OCI-LY3 (cell line): ENCODE data around the gene KNL1.

Experiments
- H2AFZ ChIP-seq: fragments of 200-600, 300-600 bp; shearing (Covaris generic); 2 replicates; pipeline ENCODE4 v1.6.0; 2014; ENCODE audit warnings: antibody characterized with exemption, low read depth, low read length
- H3K27ac ChIP-seq: fragments of 200-600, 300-600 bp; sonication (generic); 2 replicates; pipeline ENCODE4 v1.5.1; 2014; ENCODE audit warnings: mild to moderate bottlenecking, low read length, moderate library complexity, mixed read lengths
- H3K27me3 ChIP-seq: fragments of 200-600, 300-600 bp; sonication (generic); 2 replicates; pipeline ENCODE4 v1.6.1; 2014; ENCODE audit warnings: low read depth, low read length, mixed read lengths
- H3K36me3 ChIP-seq: fragments of 200-600, 300-600 bp; sonication (generic); replicated peaks from 2 replicates; pipeline ENCODE3; 2014; ENCODE audit warnings: low read depth, low read length, mixed read lengths
- H3K4me1 ChIP-seq: fragments of 300-600, 200-600 bp; sonication (generic); 2 replicates; pipeline ENCODE4 v1.6.1; 2014; ENCODE audit warnings: low read length, mixed read lengths
- H3K4me2 ChIP-seq: fragments of 200-600, 300-600 bp; sonication (generic); 2 replicates; pipeline ENCODE4 v1.6.1; 2014; ENCODE audit warnings: low read length, mixed read lengths
- H3K4me3 ChIP-seq: fragments of 300-600, 200-600 bp; sonication (generic); 2 replicates; pipeline ENCODE4 v1.5.1; 2014; ENCODE audit warnings: antibody characterized with exemption, mild to moderate bottlenecking, low read length, moderate library complexity
- H3K79me2 ChIP-seq: fragments of 300-600, 200-600 bp; shearing (Covaris generic); 2 replicates; pipeline ENCODE4 v1.6.1; 2014; ENCODE audit warnings: mild to moderate bottlenecking, low read length, mixed read lengths
- H3K9ac ChIP-seq: fragments of 300-600, 200-600 bp; shearing (Covaris generic); 2 replicates; pipeline ENCODE4 v1.6.0; 2014; ENCODE audit warnings: mild to moderate bottlenecking, low read length, moderate library complexity
- H3K9me3 ChIP-seq: fragments of 200-600, 300-600 bp; shearing (Covaris generic); 2 replicates; pipeline ENCODE4 v1.6.1; 2014; ENCODE audit warnings: low read length, mixed read lengths; ENCODE audit not compliant: insufficient read depth
- H4K20me1 ChIP-seq: fragments of 200-600, 300-600 bp; sonication (generic); 2 replicates; pipeline ENCODE4 v1.6.1; 2016; ENCODE audit warnings: low read length, mixed read lengths; ENCODE audit not compliant: insufficient read depth
- EZH2phosphoT487 ChIP-seq: fragments of 200-600 bp; shearing (Covaris generic); IDR thresholded peaks from 2 replicates; pipeline ENCODE4 v1.6.1; 2018; ENCODE audit warnings: antibody characterized with exemption, mixed run types, low read depth
- TF ChIP-seq, protein P1 (sequence below): fragments of 200-600, 300-600 bp; sonication (generic); IDR thresholded peaks from 2 replicates; pipeline ENCODE4 v1.5.1; 2014; ENCODE audit warnings: antibody characterized with exemption, low read length, low read depth

The KNL1 gene

DNA sequence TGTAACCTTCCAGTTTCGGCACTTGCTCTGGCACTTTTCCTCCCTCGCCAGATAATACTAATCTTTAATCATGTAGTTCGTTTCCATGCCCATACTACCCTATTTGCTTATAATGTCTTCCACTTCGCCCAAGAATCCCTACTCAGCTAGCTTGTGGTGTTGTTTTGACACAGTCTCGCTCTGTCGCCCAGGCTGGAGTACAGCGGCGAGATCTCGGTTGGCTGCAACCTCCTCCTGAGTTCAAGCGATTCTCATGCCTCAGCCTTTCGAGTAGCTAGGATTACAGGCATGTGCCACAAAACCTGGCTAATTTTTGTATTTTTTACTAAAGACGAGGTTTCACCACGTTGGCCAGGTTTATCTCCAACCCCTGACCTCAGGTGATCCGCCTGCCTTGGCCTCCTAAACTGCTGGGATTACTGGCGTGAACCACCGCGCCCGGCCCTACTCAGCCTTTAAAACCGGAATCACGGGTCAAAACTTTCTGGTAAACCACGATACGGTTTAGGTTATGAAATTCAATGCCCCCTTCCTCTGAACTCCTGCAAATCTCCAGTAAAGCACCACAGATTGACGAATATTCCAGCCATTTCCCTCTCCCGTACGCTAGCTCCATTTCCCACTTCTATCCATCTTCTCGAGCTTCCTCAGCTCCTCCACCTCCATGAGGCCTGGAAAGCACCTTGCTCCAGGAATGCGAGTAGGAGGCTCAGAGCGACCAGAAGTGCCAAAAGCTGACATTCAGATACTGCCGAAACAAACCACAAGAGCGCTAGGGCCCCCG lies 100.0 kb downstream of the KNL1 start:
- no peaks in the 10 kb centered on the region for H4K20me1 ChIP-seq
- no peaks in the 10 kb centered on the region for H3K27me3 ChIP-seq
- H3K27ac ChIP-seq = peak overlapping the region; percentile 90
- peaks cover 8% of the 10 kb centered on the region for H3K4me1 ChIP-seq
- H2AFZ ChIP-seq = peak overlapping the region; percentile 65; the same call in 1 of the 2 replicates
- peak overlapping the region; percentile 89 for H3K4me3 ChIP-seq
- peaks cover 7% of the 10 kb centered on the region for H3K36me3 ChIP-seq
- no peak for TF ChIP-seq EZH2phosphoT487
- TF ChIP-seq, protein P1, sequence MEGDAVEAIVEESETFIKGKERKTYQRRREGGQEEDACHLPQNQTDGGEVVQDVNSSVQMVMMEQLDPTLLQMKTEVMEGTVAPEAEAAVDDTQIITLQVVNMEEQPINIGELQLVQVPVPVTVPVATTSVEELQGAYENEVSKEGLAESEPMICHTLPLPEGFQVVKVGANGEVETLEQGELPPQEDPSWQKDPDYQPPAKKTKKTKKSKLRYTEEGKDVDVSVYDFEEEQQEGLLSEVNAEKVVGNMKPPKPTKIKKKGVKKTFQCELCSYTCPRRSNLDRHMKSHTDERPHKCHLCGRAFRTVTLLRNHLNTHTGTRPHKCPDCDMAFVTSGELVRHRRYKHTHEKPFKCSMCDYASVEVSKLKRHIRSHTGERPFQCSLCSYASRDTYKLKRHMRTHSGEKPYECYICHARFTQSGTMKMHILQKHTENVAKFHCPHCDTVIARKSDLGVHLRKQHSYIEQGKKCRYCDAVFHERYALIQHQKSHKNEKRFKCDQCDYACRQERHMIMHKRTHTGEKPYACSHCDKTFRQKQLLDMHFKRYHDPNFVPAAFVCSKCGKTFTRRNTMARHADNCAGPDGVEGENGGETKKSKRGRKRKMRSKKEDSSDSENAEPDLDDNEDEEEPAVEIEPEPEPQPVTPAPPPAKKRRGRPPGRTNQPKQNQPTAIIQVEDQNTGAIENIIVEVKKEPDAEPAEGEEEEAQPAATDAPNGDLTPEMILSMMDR = no peak
- peaks cover 28% of the 10 kb centered on the region for H3K79me2 ChIP-seq
- peak overlapping the region; percentile 86 for H3K9ac ChIP-seq
- no peaks in the 10 kb centered on the region for H3K9me3 ChIP-seq
- H3K4me2 ChIP-seq = peak overlapping the region; percentile 85

DNA sequence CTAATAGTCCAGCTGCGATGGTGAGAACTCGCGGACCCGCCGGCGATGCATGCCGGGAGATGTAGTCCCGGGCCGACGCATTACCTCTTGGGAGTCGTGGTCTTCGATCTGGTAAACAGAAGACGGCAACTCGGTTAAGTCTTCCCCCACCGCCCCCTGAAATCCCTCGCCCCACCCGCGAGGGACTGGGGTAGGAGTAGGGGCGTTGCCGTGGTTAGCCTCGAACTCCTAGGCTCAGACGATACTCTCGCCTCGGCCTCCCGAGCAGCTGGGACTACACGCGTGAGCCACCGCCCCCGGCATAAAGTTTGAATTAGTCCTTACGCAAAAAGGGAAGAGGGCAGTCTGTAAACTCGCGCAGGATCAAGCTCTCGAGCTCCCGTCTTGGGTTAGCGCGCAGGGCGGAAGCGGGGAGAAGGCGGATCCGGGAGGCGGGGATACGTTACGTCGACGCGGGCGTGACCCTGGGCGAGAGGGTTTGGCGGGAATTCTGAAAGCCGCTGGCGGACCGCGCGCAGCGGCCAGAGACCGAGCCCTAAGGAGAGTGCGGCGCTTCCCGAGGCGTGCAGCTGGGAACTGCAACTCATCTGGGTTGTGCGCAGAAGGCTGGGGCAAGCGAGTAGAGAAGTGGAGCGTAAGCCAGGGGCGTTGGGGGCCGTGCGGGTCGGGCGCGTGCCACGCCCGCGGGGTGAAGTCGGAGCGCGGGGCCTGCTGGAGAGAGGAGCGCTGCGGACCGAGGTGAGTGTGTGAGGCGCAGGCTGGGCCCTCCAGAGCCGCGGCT lies 100.8 kb downstream of the KNL1 start, which contains the start of gene RAD51:
RAD51 (plus strand) TSS at position 487 of the 781 bp plus-strand sequence. CDS start 3,585 bp downstream, outside the sequence.
- Histone ChIP-seq H3K27me3 (no peaks in the 10 kb centered on the region), H3K4me3 (peak within 1 kb of the TSS; percentile 89), H3K79me2 (peaks cover 28% of the 10 kb centered on the region), H3K9ac (peak within 1 kb of the TSS; percentile 86), H3K4me1 (peaks cover 8% of the 10 kb centered on the region), H3K9me3 (no peaks in the 10 kb centered on the region), H4K20me1 (no peaks in the 10 kb centered on the region), H3K36me3 (peaks cover 11% of the 10 kb centered on the region), H3K4me2 (peak within 1 kb of the TSS; percentile 85), H3K27ac (peak within 1 kb of the TSS; percentile 90), H2AFZ (peak within 1 kb of the TSS; percentile 67)
- no peak for TF ChIP-seq EZH2phosphoT487
- TF ChIP-seq, protein P1 = no peak

DNA sequence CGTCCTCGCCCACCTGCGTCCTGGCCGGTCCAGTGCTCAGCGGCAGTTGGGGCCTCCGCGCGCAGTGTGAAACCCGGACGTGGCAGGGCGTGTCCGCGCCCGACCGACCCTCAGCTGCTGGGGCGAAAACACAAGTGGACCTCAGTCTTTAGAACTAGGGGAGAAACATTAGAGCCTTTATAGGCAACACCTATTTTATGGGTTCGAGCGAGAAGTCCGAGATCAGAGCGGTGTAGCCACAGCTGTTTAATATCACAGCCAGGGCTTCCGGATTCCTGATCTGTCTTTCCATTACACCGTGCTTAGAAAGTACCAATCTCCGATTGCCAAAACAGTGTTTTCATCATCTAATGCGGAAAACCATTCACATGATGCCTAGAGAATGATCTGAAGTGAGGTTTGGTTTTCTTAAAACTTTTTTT lies 101.4 kb downstream of the KNL1 start:
- Histone ChIP-seq H4K20me1 (no peaks in the 10 kb centered on the region), H3K9me3 (no peaks in the 10 kb centered on the region), H2AFZ (peak overlapping the region; percentile 67), H3K9ac (peak overlapping the region; percentile 86), H3K36me3 (peaks cover 16% of the 10 kb centered on the region), H3K27me3 (no peaks in the 10 kb centered on the region), H3K4me3 (peak overlapping the region; percentile 89), H3K79me2 (peaks cover 28% of the 10 kb centered on the region), H3K27ac (peak overlapping the region; percentile 90), H3K4me1 (peaks cover 8% of the 10 kb centered on the region), H3K4me2 (peak overlapping the region; percentile 67)
- TF ChIP-seq, protein P1 = no peak
- TF ChIP-seq EZH2phosphoT487 = no peak

DNA sequence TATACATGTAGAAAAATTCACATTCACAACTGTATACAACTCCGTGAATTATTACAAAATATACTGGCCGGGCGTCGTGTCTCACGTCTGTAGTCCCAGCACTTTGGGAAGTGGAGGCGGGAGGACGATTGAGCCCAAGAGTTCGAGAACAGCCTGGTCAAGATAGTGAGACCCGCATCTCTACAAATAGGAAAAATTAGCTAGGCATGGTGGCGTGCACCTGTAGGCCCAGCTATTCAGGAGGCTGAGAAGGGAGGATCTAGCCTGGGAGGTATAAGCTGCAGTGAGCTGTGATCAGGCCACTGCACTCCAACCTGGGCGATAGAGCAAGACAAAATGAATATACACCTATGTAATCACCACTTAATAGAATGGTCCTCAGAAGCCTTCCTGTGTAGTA lies 102.2 kb downstream of the KNL1 start:
- TF ChIP-seq, protein P1 = no peak
- no peak for TF ChIP-seq EZH2phosphoT487
- H3K4me2 ChIP-seq = peak overlapping the region; percentile 67
- no peaks in the 10 kb centered on the region for H3K9me3 ChIP-seq
- no peaks in the 10 kb centered on the region for H3K27me3 ChIP-seq
- H3K79me2 ChIP-seq = peaks cover 28% of the 10 kb centered on the region
- peaks cover 22% of the 10 kb centered on the region for H3K36me3 ChIP-seq
- H3K4me3 ChIP-seq = peak overlapping the region; percentile 89
- H3K4me1 ChIP-seq = peaks cover 8% of the 10 kb centered on the region
- H3K27ac ChIP-seq = no peak overlapping the region
- peak overlapping the region; percentile 86; the same call in 1 of the 2 replicates for H3K9ac ChIP-seq
- no peak overlapping the region for H2AFZ ChIP-seq
- H4K20me1 ChIP-seq = no peaks in the 10 kb centered on the region
